GM12878 (cell line): ENCODE data around the gene PDIA4.

Experiments
- CBX3 ChIP-seq: fragments of 200-600 bp; sonication (generic); IDR thresholded peaks from 2 replicates; pipeline ENCODE4 v1.6.1; 2016; ENCODE audit warnings: low read depth, borderline replicate concordance
- CTCF ChIP-seq, 3 experiments: IDR thresholded peaks in 2 of 3; conservative IDR thresholded peaks in 1 of 3; 2 replicates each; pipeline ENCODE4 v1.5.1; 2011; ENCODE audit warnings: low read depth in 3 of 3, low read length in 3 of 3, mild to moderate bottlenecking in 3 of 3, control low read depth in 2 of 3, moderate library complexity in 2 of 3, inconsistent platforms in 1 of 3, mixed read lengths in 1 of 3; ENCODE audit not compliant: control insufficient read depth in 2 of 3, insufficient read depth in 1 of 3; ENCODE audit errors: extremely low read depth in 1 of 3
- KDM1A ChIP-seq: fragments of 200-600 bp; sonication (generic); IDR thresholded peaks from 2 replicates; pipeline ENCODE4 v1.6.1; 2016; ENCODE audit warnings: borderline replicate concordance
- NBN ChIP-seq: fragments of 450-650 bp; IDR thresholded peaks from 2 replicates; pipeline ENCODE4 v1.6.1; 2016
- PKNOX1 ChIP-seq: fragments of 450-650 bp; IDR thresholded peaks from 2 replicates; pipeline ENCODE4 v1.6.1; 2016; ENCODE audit warnings: mild to moderate bottlenecking
- POLR2AphosphoS5 ChIP-seq: IDR thresholded peaks from 2 replicates; pipeline ENCODE4 v1.6.1; 2011; ENCODE audit warnings: mild to moderate bottlenecking, low read length, inconsistent platforms
- SP1 ChIP-seq: IDR thresholded peaks from one replicate; pipeline ENCODE4 v1.6.1; 2011; ENCODE audit warnings: low read depth, low read length
- TARDBP ChIP-seq: IDR thresholded peaks from 2 replicates; pipeline ENCODE4 v1.6.1; 2016; ENCODE audit warnings: borderline replicate concordance
- TCF3 ChIP-seq: IDR thresholded peaks from 2 replicates; pipeline ENCODE4 v1.6.1; 2012; ENCODE audit warnings: low read depth, mild to moderate bottlenecking, low read length, borderline replicate concordance; ENCODE audit not compliant: insufficient read depth

- TF ChIP-seq PKNOX1 = no peak
- TF ChIP-seq TCF3 = no peak
- no peak for TF ChIP-seq CTCF (IDR thresholded peaks at IDR 0.05 in 2 of 3, conservative IDR thresholded peaks at IDR 0.05 in 1 of 3; ENCODE audit: control insufficient read depth in 2 of 3, extremely low read depth in 1 of 3, insufficient read depth in 1 of 3, low read depth in 3 of 3, low read length in 3 of 3)
- TF ChIP-seq SP1 = no peak
- TF ChIP-seq NBN = no peak
- no peak for TF ChIP-seq POLR2AphosphoS5
- no peak for TF ChIP-seq TARDBP
- TF ChIP-seq CBX3 = no peak
- TF ChIP-seq KDM1A = no peak
Observed at GRCh38 chr7:149027055-149027454, 1.2 kb downstream of the PDIA4 start.
